ENCODE results near the gene SEC63.
"Not testable (repeated sequence)": the region's sequence is repeated elsewhere in the genome, so short reads cannot be mapped to it uniquely, and the experiment has no call there.

SEC63 gene

GRCh38 chr6:107862383-107862782 lies 95.6 kb downstream of the SEC63 start:
- no peak for DNase-seq (ENCODE audit: low read depth)

DNA sequence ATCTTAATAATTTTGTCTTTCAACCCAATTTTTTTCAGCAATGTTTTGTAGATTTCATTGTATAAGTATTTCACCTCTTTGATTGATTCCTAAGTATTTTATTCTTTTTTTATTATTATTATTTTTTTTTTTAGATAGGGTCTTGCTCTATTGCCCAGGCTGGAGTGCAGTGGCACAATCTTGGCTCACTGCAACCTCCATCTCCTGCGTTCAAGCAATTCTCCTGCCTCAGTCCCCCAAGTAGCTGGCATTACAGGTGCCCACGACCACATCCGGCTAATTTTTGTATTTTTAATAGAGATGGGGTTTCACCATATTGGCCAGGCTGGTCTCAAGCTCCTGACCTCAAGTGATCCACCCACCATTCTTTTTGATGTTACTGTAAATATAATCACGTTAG lies 97.0 kb downstream of the SEC63 start:
- not testable (repeated sequence) for DNase-seq (ENCODE audit: low read depth)

DNA sequence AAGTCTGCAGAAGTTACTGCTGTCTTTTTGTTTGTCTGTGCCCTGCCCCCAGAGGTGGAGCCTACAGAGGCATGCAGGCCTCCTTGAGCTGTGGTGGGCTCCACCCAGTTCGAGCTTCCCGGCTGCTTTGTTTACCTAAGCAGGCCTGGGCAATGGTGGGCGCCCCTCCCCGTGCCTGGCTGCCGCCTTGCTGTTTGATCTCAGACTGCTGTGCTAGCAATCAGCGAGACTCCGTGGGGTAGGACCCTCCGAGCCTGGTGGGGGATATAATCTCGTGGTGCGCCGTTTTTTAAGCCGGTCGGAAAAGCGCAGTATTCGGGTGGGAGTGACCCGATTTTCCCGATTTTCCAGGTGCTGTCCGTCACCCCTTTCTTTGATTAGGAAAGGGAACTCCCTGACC lies 97.9 kb downstream of the SEC63 start:
- not testable (repeated sequence) for DNase-seq (ENCODE audit: low read depth)

DNA sequence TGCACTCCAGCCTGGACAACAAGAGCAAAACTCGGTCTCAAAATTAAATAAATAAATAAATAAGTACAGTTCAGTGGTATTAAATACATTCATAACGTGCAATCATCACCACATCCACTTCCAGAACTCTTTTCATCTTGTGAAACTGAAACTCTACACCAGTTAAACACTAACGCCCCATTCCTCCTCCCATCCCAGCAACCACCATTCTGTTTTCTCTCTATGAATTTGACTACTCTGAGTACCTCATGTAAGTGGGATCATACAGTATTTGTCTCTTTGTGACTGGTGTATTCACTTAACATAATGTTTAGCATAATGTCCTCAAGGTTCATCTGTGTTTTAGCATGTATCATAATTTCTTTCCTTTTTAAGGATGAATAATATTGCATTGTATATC lies 104.8 kb downstream of the SEC63 start:
- no peak for DNase-seq (ENCODE audit: low read depth)

- no peak for DNase-seq (ENCODE audit: low read depth)
Observed at GRCh38 chr6:107849325-107849724, 108.7 kb downstream of the SEC63 start.

DNA sequence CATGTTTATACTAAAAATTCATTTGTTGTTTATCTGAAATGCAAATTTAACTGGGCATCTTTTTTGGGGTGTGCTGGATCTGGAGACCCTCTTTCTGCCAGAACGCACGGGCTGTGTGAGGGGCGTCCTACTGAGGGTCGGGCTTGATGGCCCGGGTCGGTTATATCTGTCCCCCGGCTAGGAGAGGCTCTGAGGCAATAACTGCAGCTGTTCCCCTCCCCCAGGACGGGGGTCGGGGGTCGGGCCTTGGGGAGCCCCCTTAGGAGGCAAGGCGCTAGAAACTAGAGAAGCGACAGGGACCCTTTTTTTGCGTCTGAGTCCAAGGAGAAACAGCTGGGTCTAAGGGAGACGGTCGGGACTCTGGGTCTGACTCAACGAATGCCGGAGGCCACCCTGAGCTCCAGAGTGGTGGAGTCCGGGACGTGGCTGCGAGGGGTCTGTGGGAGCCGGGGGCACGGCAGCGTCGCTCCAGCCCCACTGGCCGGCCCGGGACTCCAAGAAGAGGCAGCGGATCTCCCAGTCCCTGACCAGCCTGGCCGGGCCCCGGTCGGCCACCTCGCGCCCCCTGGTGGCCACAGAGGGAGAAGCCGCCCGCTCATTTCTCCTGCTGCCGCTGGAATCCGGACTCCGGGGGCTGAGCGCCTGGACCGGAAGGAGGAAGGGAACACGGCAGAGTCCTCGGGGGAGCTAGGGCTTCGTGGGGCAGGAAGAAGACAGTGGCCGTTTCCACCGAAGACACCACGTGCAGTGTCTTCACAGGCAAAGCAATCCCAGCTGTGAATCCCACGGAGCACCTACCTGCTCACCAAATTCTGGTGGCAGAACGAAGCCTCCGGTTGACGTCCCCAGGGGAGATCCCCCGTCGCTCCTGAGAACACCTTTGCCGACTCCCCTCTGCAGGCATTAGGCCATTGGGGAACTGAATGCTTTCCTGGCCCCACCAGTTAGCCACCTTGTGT lies 109.9 kb downstream of the SEC63 start:
- DNase-seq (ENCODE audit: low read depth): peak; percentile 85

GRCh38 chr6:107846262-107846795 lies 111.7 kb downstream of the SEC63 start:
- DNase-seq (ENCODE audit: low read depth): no peak

DNA sequence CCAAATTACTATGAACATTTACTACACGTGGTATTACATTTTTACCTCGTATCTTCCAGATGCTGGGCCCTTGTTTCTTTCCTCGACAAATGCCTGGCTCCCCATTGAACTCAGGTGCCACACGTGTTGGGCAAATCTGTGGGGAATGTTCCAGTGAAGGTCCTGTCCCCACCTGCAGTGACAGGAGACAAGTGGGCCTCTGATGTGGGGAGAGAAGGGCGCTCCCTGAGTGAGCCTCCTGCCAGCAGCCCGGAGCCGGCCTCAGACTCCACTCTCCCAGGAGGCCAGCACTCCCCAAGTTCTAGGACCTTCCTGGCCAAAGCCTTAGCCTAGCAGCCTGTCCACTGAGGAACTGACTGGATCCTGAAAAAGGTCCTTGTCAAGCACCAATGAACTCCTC lies 112.2 kb downstream of the SEC63 start:
- no peak for DNase-seq (ENCODE audit: low read depth)

- no peak for DNase-seq (ENCODE audit: low read depth)
Observed at GRCh38 chr6:107843400-107843799, 114.6 kb downstream of the SEC63 start.

GRCh38 chr6:107841275-107841670 lies 116.7 kb downstream of the SEC63 start:
- DNase-seq (ENCODE audit: low read depth): no peak

- no peak for DNase-seq (ENCODE audit: low read depth)
Observed at GRCh38 chr6:107840636-107841274, 117.3 kb downstream of the SEC63 start.

- DNase-seq (ENCODE audit: low read depth): no peak
Observed at GRCh38 chr6:107833136-107833535, 124.9 kb downstream of the SEC63 start.

DNA sequence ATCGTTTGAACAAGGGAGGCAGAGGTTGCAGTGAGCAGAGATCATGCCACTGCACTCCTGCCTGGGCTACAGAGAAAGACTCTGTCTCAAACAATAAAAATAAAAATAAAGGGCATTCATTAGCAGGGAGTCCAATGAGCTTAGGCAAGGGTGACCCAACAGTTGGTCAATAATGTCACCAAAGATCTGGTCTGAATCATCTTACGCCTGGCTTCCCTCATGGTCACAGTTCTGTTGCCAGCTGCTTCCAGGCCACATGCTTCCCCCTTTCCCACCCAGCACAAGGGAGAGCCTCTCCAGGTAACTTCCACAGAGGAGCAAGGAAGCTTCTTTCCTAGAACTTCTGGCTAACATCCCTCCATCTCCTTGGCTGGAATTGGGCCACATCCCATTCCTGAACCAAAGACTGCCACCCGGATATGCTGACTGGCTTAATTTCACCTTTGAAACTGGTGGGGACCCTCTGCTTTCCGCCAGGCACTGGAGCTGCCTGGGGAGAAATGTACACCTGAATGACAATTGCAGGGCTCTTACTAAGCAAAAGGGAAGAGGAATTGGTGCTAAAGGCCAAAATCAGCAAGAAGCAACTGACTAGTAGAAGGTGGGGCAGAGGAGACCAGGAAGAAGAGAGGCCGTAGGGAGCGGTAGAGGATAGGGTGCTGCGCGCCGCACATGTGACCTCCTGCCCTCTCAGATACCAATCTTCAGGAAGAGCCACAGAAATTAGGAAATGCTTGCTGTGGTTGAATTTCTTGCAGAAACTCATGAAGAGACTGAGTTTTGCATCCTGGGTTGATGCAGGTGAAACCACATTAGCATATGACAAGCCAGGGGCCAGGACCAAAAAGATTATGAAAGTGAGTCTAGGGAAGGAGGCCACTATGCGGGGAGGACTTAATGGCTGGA lies 125.6 kb downstream of the SEC63 start:
- no peak for DNase-seq (ENCODE audit: low read depth)

DNA sequence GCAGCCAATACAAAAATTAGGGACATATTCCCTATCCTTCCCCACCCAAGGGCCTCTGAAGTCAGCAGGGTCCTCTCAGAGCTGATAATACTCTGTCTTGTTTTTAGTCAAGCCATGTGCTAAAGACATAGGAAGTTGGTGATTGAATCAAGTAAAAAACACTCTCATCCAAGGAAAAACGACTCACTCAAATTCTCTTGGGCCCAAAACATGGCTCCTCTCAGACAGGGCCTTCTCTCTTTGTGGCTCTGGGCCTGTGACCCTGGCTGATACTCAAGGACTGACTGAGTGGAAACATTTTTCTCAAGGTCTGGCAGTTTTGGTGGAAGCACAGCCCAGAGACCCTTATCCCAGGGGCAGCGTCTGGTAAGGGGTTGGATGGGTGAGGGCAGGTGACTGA lies 127.9 kb downstream of the SEC63 start:
- DNase-seq (ENCODE audit: low read depth): no peak

GRCh38 chr6:107827541-107827940 lies 130.5 kb downstream of the SEC63 start:
- no peak for DNase-seq (ENCODE audit: low read depth)

GRCh38 chr6:107823047-107823557 lies 134.9 kb downstream of the SEC63 start:
- DNase-seq (ENCODE audit: low read depth): no peak

DNA sequence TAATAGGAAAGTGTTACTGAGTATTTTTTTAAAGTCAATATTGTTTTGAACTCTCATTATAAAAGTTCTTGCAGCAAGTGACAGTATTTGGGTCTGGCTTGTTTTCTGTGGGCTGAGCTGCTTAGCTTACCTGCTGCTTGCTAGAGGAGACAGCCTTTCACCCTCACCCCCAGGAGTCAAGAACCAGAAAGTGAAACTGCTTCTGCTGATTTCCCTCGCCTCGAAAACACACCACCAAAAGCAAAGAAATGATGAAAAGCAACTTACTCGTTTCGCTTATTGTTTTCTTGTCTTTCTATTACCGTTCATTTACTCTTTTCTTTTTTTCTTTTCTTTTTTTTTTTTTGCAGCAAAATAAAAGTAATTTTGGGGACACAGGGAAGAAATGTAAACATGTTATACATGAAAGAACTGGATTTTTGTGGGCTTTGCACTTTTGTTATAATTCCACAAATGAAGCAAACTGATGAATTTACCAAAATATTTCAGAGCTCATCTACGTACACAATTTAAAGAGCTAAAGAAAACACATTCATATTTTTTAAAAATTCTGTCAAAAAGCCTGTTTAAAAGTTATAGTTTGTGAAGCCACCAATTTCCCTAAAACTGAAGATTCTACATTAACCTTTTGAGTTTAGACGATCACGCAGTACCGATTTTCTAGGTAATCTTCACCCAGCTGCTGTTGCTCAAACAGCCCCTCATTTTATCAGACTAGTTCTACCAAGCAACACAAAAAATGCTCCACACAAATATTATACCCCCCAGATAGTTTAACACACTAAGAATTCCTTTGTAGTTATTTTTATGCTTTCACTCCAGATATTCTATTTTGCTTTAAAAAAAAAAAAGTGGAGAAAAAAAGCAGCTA lies 135.6 kb downstream of the SEC63 start:
- no peak for DNase-seq (ENCODE audit: low read depth)

DNA sequence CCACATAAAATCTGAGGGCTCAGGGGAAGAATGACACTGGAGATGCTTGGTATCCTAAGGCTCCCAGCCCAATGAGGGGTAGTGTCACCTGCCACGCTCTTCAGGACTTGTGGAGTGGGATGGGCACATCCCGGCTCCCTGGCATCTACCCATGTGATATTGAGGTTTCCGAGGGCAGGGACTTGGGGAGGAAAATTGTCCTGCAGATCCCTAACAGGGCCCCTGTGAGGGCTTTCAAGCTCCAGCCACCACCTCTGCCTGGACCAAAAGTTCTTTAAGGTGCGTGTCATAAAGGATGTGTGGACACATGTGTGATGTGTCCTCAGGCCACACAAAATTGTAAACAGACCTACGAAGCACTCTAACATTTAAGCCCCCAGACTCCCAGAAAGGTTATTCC lies 136.4 kb downstream of the SEC63 start:
- no peak for DNase-seq (ENCODE audit: low read depth)

- DNase-seq (ENCODE audit: low read depth): peak; percentile 26
Observed at GRCh38 chr6:107820338-107821261, 137.4 kb downstream of the SEC63 start.

DNA sequence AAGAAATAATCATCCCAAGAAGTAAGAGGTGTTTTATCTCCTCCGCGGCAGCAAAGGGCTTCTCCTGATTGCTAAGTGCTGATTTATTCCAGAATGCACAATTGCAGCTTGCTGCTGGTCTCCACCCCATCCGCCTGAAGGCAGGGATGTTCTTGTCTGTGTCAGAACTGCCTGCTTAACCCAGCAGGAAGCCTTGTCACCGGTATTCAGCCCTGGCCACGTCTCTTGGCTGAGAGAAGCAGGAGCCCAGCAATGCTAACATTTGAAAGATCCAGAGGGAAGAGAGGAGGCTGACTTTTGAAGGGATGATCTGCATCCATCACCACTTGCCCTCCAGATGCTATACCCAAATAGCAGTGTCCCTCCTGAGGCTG lies 138.1 kb downstream of the SEC63 start:
- peak; percentile 39 for DNase-seq (ENCODE audit: low read depth)
